GM19099 (cell line): ENCODE results near the gene RAB21.

Source experiments
- POLR2A ChIP-seq: IDR thresholded peaks from 3 replicates; pipeline ENCODE4 v1.6.1; 2011; ENCODE audit warnings: low read depth; ENCODE audit not compliant: insufficient read length; ENCODE audit errors: extremely low read depth

RAB21 gene

DNA sequence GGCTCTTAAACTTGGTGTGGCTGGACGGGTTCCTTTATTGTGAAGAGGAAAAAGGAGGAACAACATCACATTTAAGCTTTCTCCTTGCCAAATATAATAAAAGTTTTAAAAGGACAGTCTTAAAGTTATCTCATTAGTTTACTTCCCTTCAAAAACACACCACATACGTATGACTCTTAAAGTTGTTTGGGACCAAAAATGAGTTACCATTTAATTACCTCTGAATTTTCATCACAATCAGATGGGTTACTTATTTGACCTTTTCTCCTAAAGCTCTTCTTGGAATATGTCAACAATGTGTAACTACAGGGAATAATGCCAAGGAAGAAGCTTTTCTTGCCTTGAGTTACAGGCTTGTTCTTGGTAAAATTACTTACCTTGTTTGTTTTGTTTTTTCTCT, 16.4 kb downstream of the RAB21 start:
- TF ChIP-seq POLR2A = no peak

DNA sequence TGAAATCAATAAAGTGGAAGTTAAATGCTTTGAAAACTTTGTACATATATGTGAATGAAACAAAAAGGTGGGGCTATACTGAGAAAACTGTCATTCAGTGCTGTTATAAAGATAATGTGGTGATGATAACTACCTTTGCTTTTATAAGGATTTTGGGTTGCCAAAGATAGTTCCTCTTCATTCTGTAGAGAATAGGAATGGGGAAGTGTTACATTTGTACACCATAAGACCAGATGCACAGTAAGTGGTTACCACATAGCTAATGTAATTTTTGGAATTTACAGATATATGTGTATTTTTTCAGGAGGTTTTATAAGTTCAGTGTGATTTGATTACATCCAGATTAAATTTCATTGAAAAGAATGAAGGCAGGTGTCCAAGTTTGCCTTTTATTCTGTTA, 18.1 kb downstream of the RAB21 start:
- no peak for TF ChIP-seq POLR2A

DNA sequence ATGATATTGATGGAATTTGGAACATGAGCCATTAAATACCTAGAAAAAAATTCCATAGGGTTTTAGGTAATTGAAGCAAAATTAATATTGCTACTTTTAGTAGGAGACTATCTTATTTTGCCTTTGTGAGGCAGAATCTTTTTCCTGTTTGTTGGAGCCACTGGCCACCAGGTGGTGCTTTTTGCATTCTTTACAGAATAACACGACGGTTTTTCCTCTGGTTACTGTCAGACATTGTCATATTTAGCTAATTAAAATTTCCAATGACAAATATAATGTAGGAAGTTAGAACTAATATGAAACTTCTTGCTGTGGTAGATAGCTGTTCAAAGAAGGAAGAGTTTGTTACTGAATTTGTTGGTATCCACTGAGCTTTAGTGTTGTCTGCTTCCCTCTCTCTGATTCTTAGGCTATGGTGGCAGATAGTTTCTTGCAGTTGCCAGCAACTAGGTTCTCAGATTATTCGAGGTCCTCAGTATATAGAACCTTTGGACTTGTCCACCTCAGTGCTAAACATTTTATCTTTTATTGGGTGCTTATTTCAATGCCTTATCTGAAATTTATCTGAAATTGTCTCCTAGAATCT, 25.7 kb downstream of the RAB21 start:
- no peak for TF ChIP-seq POLR2A

DNA sequence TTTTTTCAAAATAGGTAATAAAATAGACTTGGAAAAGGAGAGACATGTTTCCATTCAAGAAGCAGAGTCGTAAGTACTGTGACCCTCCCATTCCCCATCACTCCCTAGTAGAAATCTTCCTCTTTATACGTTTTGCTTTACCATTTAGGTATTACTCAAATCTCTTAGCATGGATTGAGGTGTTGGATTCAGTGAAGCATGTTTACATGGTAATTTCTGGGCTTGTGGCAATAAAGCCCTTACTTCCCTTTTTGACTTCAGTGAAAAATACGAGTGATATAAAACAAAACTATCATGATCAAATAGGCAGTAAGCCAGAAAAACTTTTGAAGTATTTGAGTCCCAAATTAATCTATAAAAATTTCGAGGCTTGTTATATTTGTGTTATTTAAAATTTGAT, 27.4 kb downstream of the RAB21 start:
- no peak for TF ChIP-seq POLR2A

DNA sequence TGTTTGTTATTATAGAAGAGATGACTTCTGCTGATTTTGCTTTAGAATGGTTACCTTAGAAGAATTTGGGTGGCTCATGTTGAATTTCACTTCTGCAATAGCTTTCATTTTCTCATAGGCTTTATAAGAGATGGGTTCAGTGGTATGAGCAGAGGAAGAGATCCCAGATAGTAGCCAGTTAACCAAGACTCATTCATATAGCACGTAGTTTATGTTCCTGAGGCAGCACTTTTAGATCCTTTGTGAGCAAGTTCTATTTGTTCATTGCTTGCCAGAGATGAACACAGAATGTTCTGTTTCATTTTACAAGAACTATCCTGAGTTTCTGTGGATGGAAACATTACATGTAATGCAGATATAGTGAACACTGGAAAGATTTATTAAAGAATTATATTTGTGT, 32.2 kb downstream of the RAB21 start:
- TF ChIP-seq POLR2A = no peak

DNA sequence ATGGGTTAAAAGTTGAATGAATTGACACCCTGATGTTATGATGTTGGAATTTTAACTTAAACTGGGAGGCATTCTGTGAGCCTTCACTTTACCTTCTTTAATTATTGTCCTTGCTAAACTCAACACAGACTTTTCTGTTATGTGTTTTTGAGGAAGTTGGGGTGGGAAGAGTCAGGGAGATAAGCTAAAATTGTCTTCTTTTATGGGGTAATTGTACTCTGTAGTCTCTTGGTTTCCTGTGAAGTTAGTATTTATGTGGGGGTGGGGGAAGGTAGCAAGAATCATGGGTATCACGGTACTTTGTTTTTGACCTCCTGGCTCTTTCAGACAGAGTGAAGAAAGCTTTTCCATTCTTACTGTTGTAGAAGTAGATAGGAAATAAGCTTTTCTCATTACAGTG, 32.9 kb downstream of the RAB21 start:
- TF ChIP-seq POLR2A = no peak

DNA sequence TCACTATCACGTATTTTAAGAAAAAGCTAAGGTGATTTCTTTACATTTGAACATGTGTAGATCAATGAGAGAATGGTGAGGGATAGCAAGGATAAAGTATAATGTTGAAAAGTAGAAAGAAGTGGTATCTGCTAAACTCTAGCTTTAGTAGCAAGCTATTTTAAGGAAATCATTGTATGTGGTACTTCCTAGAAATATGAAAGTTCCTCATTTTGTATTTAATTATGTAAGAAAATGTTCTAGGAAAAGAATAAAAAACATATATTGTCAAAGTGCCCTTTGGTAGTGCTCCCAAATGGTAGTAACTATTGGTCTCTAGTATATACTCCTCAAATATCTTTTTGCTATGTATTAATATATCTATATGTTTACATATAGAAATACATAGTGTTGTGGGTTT, 35.7 kb downstream of the RAB21 start:
- no peak for TF ChIP-seq POLR2A

DNA sequence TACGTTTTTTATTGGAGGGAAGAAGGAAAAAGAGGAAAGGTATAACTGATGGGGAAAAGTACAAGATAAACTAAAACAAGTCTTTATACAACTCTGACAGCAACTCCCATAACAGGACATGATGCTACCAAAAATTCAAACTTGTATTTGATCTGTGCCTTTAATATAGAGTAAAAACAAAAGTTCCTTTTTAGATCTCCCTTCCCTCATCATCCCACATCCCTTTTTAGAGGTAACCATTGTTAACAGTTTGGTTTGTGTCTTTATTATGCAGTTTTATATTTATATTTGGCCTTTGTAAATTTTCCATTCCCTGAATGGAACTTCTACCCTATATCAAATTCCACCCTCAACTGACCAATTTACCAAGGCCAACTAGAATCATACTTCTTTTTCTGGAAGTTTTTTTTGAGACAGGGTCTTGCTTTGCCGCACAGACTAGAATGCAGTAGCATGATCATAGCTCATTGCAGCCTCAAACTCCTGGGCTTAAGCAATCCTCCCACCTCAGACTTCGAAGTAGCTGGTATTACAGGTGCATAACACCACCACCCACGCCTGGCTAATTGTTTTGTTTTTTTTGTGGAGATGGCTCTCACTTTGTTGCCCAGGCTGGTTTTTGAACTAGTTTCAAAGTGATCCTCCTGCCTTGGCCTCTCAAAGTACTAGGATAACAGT, 36.9 kb downstream of the RAB21 start:
- TF ChIP-seq POLR2A = no peak

DNA sequence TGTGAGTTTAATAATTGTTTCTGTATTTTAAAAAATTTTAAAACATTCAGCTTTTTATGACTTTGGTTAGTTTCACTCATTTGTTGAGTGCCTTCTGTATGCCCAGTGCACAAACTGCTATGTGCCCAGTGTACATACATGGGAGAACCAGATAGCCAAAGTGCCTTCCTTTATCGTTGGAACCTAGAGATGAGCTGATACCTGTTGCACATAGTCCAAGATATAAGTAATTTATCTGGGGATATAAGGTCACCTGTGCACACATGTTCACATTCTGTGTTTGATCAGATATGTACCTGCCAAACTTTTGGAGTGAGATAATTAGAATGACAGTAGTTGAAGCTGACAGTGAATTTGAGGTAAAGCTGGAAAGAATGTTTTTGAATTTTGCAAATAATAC, 37.9 kb downstream of the RAB21 start:
- TF ChIP-seq POLR2A = no peak

DNA sequence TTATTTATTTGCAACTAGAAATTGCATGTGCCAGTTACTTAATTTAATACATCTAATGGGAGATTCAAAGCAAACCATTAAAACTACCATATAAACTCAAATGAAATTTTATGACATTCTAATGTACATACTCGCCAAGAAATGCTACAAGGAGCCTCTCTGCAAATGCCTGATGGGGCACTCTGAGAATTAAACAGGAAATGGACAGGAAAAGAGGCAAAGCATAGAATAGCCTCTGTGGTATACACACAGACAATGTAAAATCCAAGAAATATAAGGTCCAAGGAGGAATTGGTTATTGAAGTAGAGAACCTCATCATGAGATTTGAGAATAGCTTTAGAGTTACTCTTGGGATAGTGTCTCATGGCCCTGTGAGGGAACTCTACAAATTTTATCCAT, 41.2 kb downstream of the RAB21 start:
- TF ChIP-seq POLR2A = no peak

DNA sequence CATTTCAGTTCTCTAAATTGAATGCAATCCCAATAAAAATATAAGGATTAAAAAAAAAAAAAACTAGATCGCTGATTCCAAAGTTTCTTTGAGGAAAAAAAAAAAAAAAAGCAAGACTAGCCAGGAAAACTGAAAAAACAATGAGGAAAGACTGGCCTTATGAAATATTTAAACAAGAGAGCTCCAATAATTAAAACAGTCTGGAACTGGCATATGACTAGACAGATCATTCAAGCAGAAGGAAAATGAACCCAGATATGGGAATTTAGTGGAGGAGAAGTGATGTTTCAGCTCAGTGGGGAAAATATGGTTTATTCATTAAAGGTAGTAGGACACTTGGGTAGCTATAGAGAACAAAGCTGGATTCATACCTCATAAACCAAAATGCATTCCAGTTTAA, 42.9 kb downstream of the RAB21 start:
- TF ChIP-seq POLR2A = no peak

DNA sequence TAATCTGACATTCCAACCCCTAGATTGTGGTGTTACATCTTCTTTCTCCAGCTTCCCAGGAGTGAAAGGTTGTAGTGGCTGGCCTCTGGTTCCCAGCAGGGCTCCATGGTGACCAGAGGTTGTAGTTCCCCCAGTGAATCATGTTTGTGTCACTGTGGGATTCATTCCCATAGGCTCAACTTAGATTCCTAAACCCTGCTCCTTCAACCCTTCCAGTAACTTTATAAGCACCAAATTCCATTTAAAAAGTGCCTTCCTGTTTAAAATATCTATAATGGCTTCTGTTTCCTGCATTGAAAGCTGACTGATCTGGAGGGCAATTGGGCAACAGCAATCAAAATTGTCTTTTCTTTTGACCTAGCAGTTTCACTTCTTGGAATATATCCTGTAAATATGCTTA, 44.4 kb downstream of the RAB21 start:
- no peak for TF ChIP-seq POLR2A

DNA sequence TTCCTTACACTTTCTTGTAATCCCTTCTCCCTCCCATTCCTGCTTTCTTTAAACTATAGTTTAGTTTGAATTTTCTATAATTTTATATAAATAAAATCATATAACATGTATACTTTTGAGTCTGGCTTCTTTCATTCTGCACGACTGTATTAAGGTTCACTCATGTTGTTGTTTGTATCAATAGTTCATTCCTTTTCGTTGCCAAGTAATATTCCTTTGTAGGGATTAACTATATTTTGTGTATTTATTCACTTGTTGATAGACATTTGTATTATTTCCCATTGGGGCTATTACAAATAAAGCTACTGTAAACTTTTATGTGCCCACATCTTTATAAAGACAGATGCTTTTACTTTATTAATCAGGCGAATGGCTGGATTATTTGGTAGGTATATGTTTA, 45.5 kb downstream of the RAB21 start:
- TF ChIP-seq POLR2A = no peak

DNA sequence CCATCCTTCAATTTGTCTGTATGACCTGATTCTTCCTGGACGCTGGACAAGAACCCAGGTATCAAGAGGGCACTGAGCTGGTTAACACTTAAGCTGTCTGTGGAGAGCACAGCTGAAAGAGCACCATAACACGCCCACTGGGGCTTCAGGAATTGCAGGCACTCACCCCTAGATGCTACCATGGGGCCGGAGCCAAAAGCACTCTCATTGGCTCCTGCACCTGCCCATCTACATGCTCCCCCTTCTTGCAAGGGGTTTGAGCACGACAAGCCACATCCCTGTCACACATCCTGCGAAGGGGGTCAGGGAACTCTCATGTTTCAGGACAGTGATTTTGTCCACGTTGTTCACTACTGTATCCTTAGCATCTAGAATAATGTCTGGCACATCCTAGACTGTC, 49.8 kb downstream of the RAB21 start:
- no peak for TF ChIP-seq POLR2A

DNA sequence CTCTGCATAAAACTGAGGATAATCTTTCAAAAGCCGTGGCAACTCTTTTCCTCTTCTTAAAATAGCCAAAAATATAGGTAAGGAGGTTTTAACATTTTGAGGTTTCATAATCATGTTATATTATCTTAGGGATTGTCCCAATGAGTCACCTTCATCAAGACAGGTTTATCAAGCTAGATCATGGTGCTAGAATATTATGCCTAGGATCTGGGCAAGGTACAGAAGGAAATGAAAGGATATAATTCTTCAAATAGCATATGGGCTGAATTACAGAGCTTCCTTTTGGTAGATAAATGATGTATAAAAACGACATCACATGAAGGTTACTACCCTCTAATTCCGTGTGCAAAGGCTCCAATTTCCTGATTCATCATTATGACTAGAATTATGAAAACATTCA, 56.3 kb downstream of the RAB21 start:
- no peak for TF ChIP-seq POLR2A

DNA sequence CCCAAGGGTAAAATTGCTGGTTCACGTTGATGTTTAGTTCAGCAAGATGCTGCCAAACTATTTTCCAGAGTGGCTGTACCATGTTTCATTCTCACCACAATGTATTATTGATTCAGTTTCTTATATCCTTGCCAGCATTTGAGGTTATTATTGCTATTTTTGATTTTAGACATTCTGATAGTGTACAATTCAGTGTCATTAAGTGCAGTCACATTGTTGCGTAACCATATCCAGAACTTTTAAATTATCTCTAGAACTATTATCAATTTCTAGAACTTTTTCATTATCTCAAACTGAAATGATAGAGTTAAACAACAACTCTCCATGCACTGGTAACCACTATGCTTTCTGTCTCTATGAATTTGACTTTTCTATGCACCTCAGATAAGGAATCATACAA, 74.2 kb downstream of the RAB21 start:
- no peak for TF ChIP-seq POLR2A

DNA sequence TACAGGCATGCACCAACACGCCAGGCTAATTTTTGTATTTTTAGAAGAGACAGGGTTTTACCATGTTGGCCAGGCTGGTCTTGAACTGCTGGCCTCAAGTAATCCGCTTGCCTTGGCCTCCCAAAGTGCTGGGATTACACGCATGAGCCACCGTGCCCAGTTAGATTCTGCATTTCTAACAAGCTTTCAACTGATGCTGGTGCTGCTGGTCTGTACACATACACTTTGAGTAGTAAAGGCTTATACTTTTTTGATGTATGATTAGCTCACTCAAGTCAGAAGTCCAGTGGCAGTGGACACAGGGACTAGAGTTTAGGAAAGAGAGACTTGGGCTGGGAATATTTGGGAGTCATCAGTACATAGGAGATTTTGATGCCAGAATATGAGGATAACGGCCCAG, 82.7 kb downstream of the RAB21 start:
- TF ChIP-seq POLR2A = no peak
